ENCODE measurements around the gene CCDC157.

- TF ChIP-seq POLR2A (IDR thresholded peaks at IDR 0.05; ENCODE audit: extremely low read depth, insufficient read length): no peak
- no peak for TF ChIP-seq MYC (IDR thresholded peaks at IDR 0.05; ENCODE audit: low read depth, low read length)
Observed at GRCh38 chr22:30334646-30335045, 22.2 kb upstream of the CCDC157 start.
